Natural killer cell (primary cell): ENCODE results near the gene BMP6. TPM values are rescaled to one million over a fixed set of nuclear protein-coding genes. Genes with fewer than 3 reads are reported as not detected.

Experiments
- ATAC-seq, 3 donors: fragments of 150-1000 bp in 2 of 3; fragments of 200-7000 bp in 1 of 3; cut with Tn5 transposase; 1 replicate in 1 of 3; 2 replicates in 2 of 3; pipeline ENCODE4 v1.10.0; 2021; ENCODE audit warnings: mild to moderate bottlenecking in 2 of 3, moderate library complexity in 2 of 3
- DNase-seq, 2 donors: peaks; one replicate each; pipeline versions ENCODE4 v3.0.0 to v3.0.0-alpha.2; 2013 to 2021; ENCODE audit warnings: mixed read lengths in 1 of 2
- H3K27ac ChIP-seq: one replicate; pipeline ENCODE4 v1.5.1; 2013; ENCODE audit warnings: mild to moderate bottlenecking, low read length
- H3K27me3 ChIP-seq: one replicate; pipeline ENCODE4 v1.6.1; 2013; ENCODE audit warnings: low read length; ENCODE audit not compliant: control insufficient read depth, insufficient read depth
- H3K36me3 ChIP-seq: one replicate; pipeline ENCODE4 v1.6.1; 2013; ENCODE audit warnings: low read length; ENCODE audit not compliant: control insufficient read depth, insufficient read depth
- H3K4me1 ChIP-seq: one replicate; pipeline ENCODE4 v1.6.1; 2013; ENCODE audit warnings: low read length; ENCODE audit not compliant: control insufficient read depth, insufficient read depth
- H3K4me3 ChIP-seq: one replicate; pipeline ENCODE4 v1.5.1; 2013; ENCODE audit warnings: low read length
- H3K9me3 ChIP-seq: one replicate; pipeline ENCODE4 v1.6.1; 2013; ENCODE audit warnings: low read length; ENCODE audit not compliant: control insufficient read depth, insufficient read depth
- H3K27ac Mint-ChIP-seq, 2 donors: one replicate each; pipeline ENCODE4 v1.8.0; 2022; ENCODE audit warnings: mild to moderate bottlenecking in 2 of 2, mixed read lengths in 2 of 2, moderate library complexity in 1 of 2
- H3K27me3 Mint-ChIP-seq, 2 donors: one replicate each; pipeline ENCODE4 v1.8.0; 2022; ENCODE audit warnings: low read depth in 2 of 2, mixed read lengths in 2 of 2
- H3K36me3 Mint-ChIP-seq: one replicate; pipeline ENCODE4 v1.8.0; 2022; ENCODE audit warnings: mixed read lengths
- H3K4me1 Mint-ChIP-seq, 2 donors: one replicate each; pipeline ENCODE4 v1.8.0; 2022; ENCODE audit warnings: mixed read lengths in 2 of 2
- H3K4me3 Mint-ChIP-seq: one replicate; pipeline ENCODE4 v1.8.0; 2022; ENCODE audit warnings: mild to moderate bottlenecking, moderate library complexity, mixed read lengths
- H3K9me3 Mint-ChIP-seq, 2 donors: one replicate each; pipeline ENCODE4 v1.8.0; 2022; ENCODE audit warnings: mixed read lengths in 2 of 2
- CTCF ChIP-seq: fragments of 200-600 bp; IDR thresholded peaks from one replicate; pipeline ENCODE4 v1.8.0; 2022; ENCODE audit warnings: antibody characterized with exemption
- WGBS: methylation state at CpG from one replicate; pipeline ENCODE4 v1.1.7; 2013; ENCODE audit warnings: missing lambda C conversion rate; ENCODE audit not compliant: insufficient coverage; 5-methylcytosine and 5-hydroxymethylcytosine counted together
- intact Hi-C: fragments of 100-400 bp; cut with micrococcal nuclease; formaldehyde crosslinking; loops from one replicate; pipeline ENCODE4 v1.14.2; 2022
- total RNA-seq, 4 donors: library from RNA; stranded (reverse); fragments of 120-200 nt in 1 of 4; gene quantifications; one replicate each; pipeline versions ENCODE4 v1.2.3 to v1.2.4, GENCODE V29; 2013 to 2022

BMP6 gene
- total RNA-seq, 3 donors from 2014 or later (not counting 1 experiment from before 2014, with no cell fraction given) = 0.25 to 2.6 (median 0.73) TPM

GRCh38 chr6:7904654-7905319, 178.9 kb downstream of the BMP6 start:
- H3K4me3 ChIP-seq = no peak overlapping the region
- no peak overlapping the region for H3K4me3 Mint-ChIP-seq
- no peaks in the 10 kb centered on the region for H3K27me3 Mint-ChIP-seq
- peaks cover 0 to 15% of the 10 kb centered on the region in 2 donors for H3K4me1 Mint-ChIP-seq
- TF ChIP-seq CTCF = no peak
- no peaks in the 10 kb centered on the region for H3K9me3 Mint-ChIP-seq
- no peak for DNase-seq
- ATAC-seq = no peak
- H3K27ac ChIP-seq = no peak overlapping the region
- intact Hi-C loops = no loop called here
- H3K9me3 ChIP-seq = no peaks in the 10 kb centered on the region
- H3K36me3 ChIP-seq = peaks cover 23% of the 10 kb centered on the region
- 89% methylated on average over 5 of the region's 5 CpGs for WGBS
- no peaks in the 10 kb centered on the region for H3K27me3 ChIP-seq
- no peaks in the 10 kb centered on the region for H3K36me3 Mint-ChIP-seq
- no peak overlapping the region for H3K27ac Mint-ChIP-seq
- H3K4me1 ChIP-seq = peaks cover 7% of the 10 kb centered on the region

GRCh38 chr6:7905416-7905815, 179.5 kb downstream of the BMP6 start:
- H3K36me3 Mint-ChIP-seq = no peaks in the 10 kb centered on the region
- Histone ChIP-seq H3K9me3 (no peaks in the 10 kb centered on the region), H3K4me3 (no peak overlapping the region), H3K27me3 (no peaks in the 10 kb centered on the region), H3K4me1 (peaks cover 7% of the 10 kb centered on the region), H3K36me3 (peaks cover 19% of the 10 kb centered on the region), H3K27ac (no peak overlapping the region)
- no peak overlapping the region for H3K4me3 Mint-ChIP-seq
- H3K4me1 Mint-ChIP-seq = peaks cover 0 to 15% of the 10 kb centered on the region in 2 donors
- no peak for TF ChIP-seq CTCF
- ATAC-seq = no peak
- H3K9me3 Mint-ChIP-seq = no peaks in the 10 kb centered on the region
- H3K27me3 Mint-ChIP-seq = no peaks in the 10 kb centered on the region
- no peak for DNase-seq
- 95% methylated on average over 2 of the region's 2 CpGs for WGBS
- H3K27ac Mint-ChIP-seq = no peak overlapping the region
- intact Hi-C loops = no loop called here

- H3K36me3 Mint-ChIP-seq = no peaks in the 10 kb centered on the region
- no peak overlapping the region for H3K27ac Mint-ChIP-seq
- Histone ChIP-seq H3K4me3 (no peak overlapping the region), H3K36me3 (peaks cover 15% of the 10 kb centered on the region), H3K27ac (no peak overlapping the region), H3K9me3 (no peaks in the 10 kb centered on the region), H3K4me1 (peaks cover 13% of the 10 kb centered on the region), H3K27me3 (no peaks in the 10 kb centered on the region)
- H3K9me3 Mint-ChIP-seq = no peaks in the 10 kb centered on the region
- DNase-seq (no peak), ATAC-seq (no peak)
- intact Hi-C loops = no loop called here
- 98% methylated on average over 4 of the region's 4 CpGs for WGBS
- no peak overlapping the region for H3K4me3 Mint-ChIP-seq
- peaks cover 0 to 19% of the 10 kb centered on the region in 2 donors for H3K4me1 Mint-ChIP-seq
- no peaks in the 10 kb centered on the region for H3K27me3 Mint-ChIP-seq
- no peak for TF ChIP-seq CTCF
Observed at GRCh38 chr6:7906741-7907140, 180.8 kb downstream of the BMP6 start.

- WGBS = 95% methylated on average over 4 of the region's 4 CpGs
- Mint-ChIP-seq H3K27ac (no peak overlapping the region), H3K4me3 (no peak overlapping the region), H3K27me3 (no peaks in the 10 kb centered on the region), H3K9me3 (no peaks in the 10 kb centered on the region), H3K36me3 (no peaks in the 10 kb centered on the region), H3K4me1 (peaks cover 0 to 19% of the 10 kb centered on the region in 2 donors)
- Histone ChIP-seq H3K27ac (no peak overlapping the region), H3K4me3 (no peak overlapping the region), H3K36me3 (peaks cover 13% of the 10 kb centered on the region), H3K9me3 (no peaks in the 10 kb centered on the region), H3K27me3 (no peaks in the 10 kb centered on the region), H3K4me1 (peaks cover 13% of the 10 kb centered on the region)
- DNase-seq = no peak
- no peak for TF ChIP-seq CTCF
- ATAC-seq = no peak
- intact Hi-C loops = no loop called here
Observed at GRCh38 chr6:7907159-7907558, 181.3 kb downstream of the BMP6 start.
